HepG2 (cell line): ENCODE data around the gene MTSS2. TPM values are rescaled to one million over a fixed set of nuclear protein-coding genes. Genes with fewer than 3 reads are reported as not detected.

Experiments used
- ADNP ChIP-seq: sonication (generic); formaldehyde crosslinking; IDR thresholded peaks from 2 replicates; pipeline ENCODE4 v1.4.0; 2020; ENCODE audit warnings: missing genetic modification reagents
- AHR ChIP-seq: IDR thresholded peaks from 2 replicates; pipeline ENCODE4 v1.6.1; 2018; ENCODE audit warnings: missing genetic modification reagents, missing compliant biosample characterization
- ATRX ChIP-seq: sonication (generic); formaldehyde crosslinking; IDR thresholded peaks from 2 replicates; pipeline ENCODE4 v1.4.0; 2020; ENCODE audit warnings: missing genetic modification reagents, borderline replicate concordance
- FIP1L1 ChIP-seq: fragments of 200-400 bp; formaldehyde crosslinking; IDR thresholded peaks from 2 replicates; pipeline ENCODE4 v1.6.1; 2018; ENCODE audit warnings: low read depth, mild to moderate bottlenecking, low read length, moderate library complexity, borderline replicate concordance; ENCODE audit not compliant: insufficient read depth
- GABPA ChIP-seq, 2 experiments: IDR thresholded peaks; 2 replicates each; pipeline ENCODE4 v1.6.1; 2011 to 2016; ENCODE audit warnings: low read depth in 2 of 2, low read length in 1 of 2, missing biosample characterization in 1 of 2, missing genetic modification characterization in 1 of 2
- GMEB2 ChIP-seq: IDR thresholded peaks from 2 replicates; pipeline ENCODE4 v1.6.1; 2016; ENCODE audit warnings: missing biosample characterization, missing genetic modification reagents, low read depth
- JARID2 ChIP-seq: sonication (generic); formaldehyde crosslinking; IDR thresholded peaks from 2 replicates; pipeline ENCODE4 v1.8.1; 2023; ENCODE audit warnings: missing genetic modification reagents, inconsistent platforms; ENCODE audit not compliant: insufficient replicate concordance
- JDP2 ChIP-seq: sonication (generic); formaldehyde crosslinking; IDR thresholded peaks from 2 replicates; pipeline ENCODE4 v1.8.1; 2022; ENCODE audit warnings: missing genetic modification reagents, borderline replicate concordance
- KAT2B ChIP-seq: fragments of 150-350 bp; IDR thresholded peaks from 2 replicates; pipeline ENCODE4 v1.6.1; 2014; ENCODE audit warnings: low read depth, low read length, borderline replicate concordance
- NFE2L1 ChIP-seq: sonication (generic); formaldehyde crosslinking; IDR thresholded peaks from 2 replicates; pipeline ENCODE4 v1.4.0; 2020; ENCODE audit warnings: missing genetic modification reagents, mild to moderate bottlenecking, borderline replicate concordance
- TAF1 ChIP-seq: sonication (generic); formaldehyde crosslinking; IDR thresholded peaks from 2 replicates; pipeline ENCODE4 v1.4.0; 2020; ENCODE audit warnings: missing genetic modification reagents
- ZBTB38 ChIP-seq: sonication (generic); formaldehyde crosslinking; IDR thresholded peaks from 2 replicates; pipeline ENCODE4 v1.5.1; 2020; ENCODE audit warnings: mild to moderate bottlenecking, missing genetic modification reagents
- ZMYM2 ChIP-seq: sonication (generic); formaldehyde crosslinking; IDR thresholded peaks from 2 replicates; pipeline ENCODE4 v1.8.0; 2022; ENCODE audit warnings: mild to moderate bottlenecking, missing genetic modification reagents
- ZMYM3 ChIP-seq: sonication (generic); formaldehyde crosslinking; IDR thresholded peaks from 2 replicates; pipeline ENCODE4 v1.5.1; 2020; ENCODE audit warnings: mild to moderate bottlenecking, missing genetic modification reagents
- ZNF124 ChIP-seq: sonication (generic); formaldehyde crosslinking; IDR thresholded peaks from 2 replicates; pipeline ENCODE4 v1.4.0; 2020; ENCODE audit warnings: missing genetic modification reagents
- ZNF180 ChIP-seq: sonication (generic); formaldehyde crosslinking; IDR thresholded peaks from 2 replicates; pipeline ENCODE4 v1.4.0; 2020; ENCODE audit warnings: low read depth, missing genetic modification reagents, borderline replicate concordance
- ZNF562 ChIP-seq: sonication (generic); formaldehyde crosslinking; IDR thresholded peaks from 2 replicates; pipeline ENCODE4 v1.8.0; 2022; ENCODE audit warnings: missing genetic modification reagents, borderline replicate concordance
- ZSCAN31 ChIP-seq: sonication (generic); formaldehyde crosslinking; IDR thresholded peaks from 2 replicates; pipeline ENCODE4 v1.5.0; 2020; ENCODE audit warnings: low read depth, mild to moderate bottlenecking, missing genetic modification reagents
- polyA plus RNA-seq, 8 experiments: library from polyadenylated mRNA; depleted of rRNA in 3 of 8; stranded (reverse) in 7 of 8; unstranded in 1 of 8; fragments of >200 nt; fragmentation: Illumina TruSeq in 4 of 8; extraction: Trizol in 4 of 8; gene quantifications; 2 replicates each; pipeline versions ENCODE4 v1.2.1 to v1.2.3, GENCODE V29; 2011 to 2016; ENCODE audit warnings: low read depth in 4 of 8, missing spikeins in 1 of 8, mixed read lengths in 1 of 8; ENCODE audit not compliant: insufficient read depth in 1 of 8
- total RNA-seq, 5 experiments: library from RNA; depleted of rRNA; stranded (reverse); fragments of >200 nt; fragmentation: Illumina TruSeq; extraction: Trizol; gene quantifications; 2 replicates each; pipeline ENCODE4 v1.2.3, GENCODE V29; 2016; ENCODE audit warnings: low read depth in 1 of 5
- TF ChIP-seq, protein P1 (sequence below): sonication (generic); formaldehyde crosslinking; IDR thresholded peaks from 2 replicates; pipeline ENCODE4 v1.5.1; 2020; ENCODE audit warnings: missing genetic modification reagents, mild to moderate bottlenecking, borderline replicate concordance
- TF ChIP-seq, protein P2 (sequence below): sonication (generic); formaldehyde crosslinking; IDR thresholded peaks from 2 replicates; pipeline ENCODE4 v1.5.0; 2020; ENCODE audit warnings: mild to moderate bottlenecking, missing genetic modification reagents, moderate library complexity
- TF ChIP-seq, protein P3 (sequence below): sonication (generic); formaldehyde crosslinking; IDR thresholded peaks from 2 replicates; pipeline ENCODE4 v1.8.1; 2023; ENCODE audit warnings: mild to moderate bottlenecking, moderate library complexity, missing genetic modification reagents
- TF ChIP-seq, protein P4 (sequence below): sonication (generic); formaldehyde crosslinking; IDR thresholded peaks from 2 replicates; pipeline ENCODE4 v1.9.0; 2021; ENCODE audit warnings: missing genetic modification reagents, mild to moderate bottlenecking, borderline replicate concordance

Gene MTSS2
- total and polyA plus RNA-seq, 2 of the 13 experiments (the other 11 are each of a cell fraction or from before 2014, with no cell fraction given) = 132 to 242 TPM

GRCh38 chr16:70711211-70712031, 25.6 kb upstream of the MTSS2 start (continued):
- no peak for TF ChIP-seq JARID2 (CRISPR knock-in tag)
- TF ChIP-seq ZBTB38 (CRISPR knock-in tag) = peak; percentile 89
- no peak for TF ChIP-seq ATRX (CRISPR knock-in tag)
- TF ChIP-seq, protein P1, sequence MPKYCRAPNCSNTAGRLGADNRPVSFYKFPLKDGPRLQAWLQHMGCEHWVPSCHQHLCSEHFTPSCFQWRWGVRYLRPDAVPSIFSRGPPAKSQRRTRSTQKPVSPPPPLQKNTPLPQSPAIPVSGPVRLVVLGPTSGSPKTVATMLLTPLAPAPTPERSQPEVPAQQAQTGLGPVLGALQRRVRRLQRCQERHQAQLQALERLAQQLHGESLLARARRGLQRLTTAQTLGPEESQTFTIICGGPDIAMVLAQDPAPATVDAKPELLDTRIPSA (CRISPR knock-in tag) = no peak
- no peak for TF ChIP-seq GABPA (IDR thresholded peaks at IDR 0.05; ENCODE audit: low read depth, low read length)
- no peak for TF ChIP-seq GABPA (CRISPR knock-in tag; IDR thresholded peaks at IDR 0.05; ENCODE audit: low read depth)
- TF ChIP-seq ZMYM3 (CRISPR knock-in tag) = peak; percentile 98
- no peak for TF ChIP-seq NFE2L1 (CRISPR knock-in tag)
- TF ChIP-seq ZSCAN31 = peak; percentile 86
- no peak for TF ChIP-seq KAT2B
- peak; percentile 77; the same call in 1 of the 2 replicates for TF ChIP-seq ADNP (CRISPR knock-in tag)
- no peak for TF ChIP-seq ZNF562 (CRISPR knock-in tag)
- TF ChIP-seq, protein P2, sequence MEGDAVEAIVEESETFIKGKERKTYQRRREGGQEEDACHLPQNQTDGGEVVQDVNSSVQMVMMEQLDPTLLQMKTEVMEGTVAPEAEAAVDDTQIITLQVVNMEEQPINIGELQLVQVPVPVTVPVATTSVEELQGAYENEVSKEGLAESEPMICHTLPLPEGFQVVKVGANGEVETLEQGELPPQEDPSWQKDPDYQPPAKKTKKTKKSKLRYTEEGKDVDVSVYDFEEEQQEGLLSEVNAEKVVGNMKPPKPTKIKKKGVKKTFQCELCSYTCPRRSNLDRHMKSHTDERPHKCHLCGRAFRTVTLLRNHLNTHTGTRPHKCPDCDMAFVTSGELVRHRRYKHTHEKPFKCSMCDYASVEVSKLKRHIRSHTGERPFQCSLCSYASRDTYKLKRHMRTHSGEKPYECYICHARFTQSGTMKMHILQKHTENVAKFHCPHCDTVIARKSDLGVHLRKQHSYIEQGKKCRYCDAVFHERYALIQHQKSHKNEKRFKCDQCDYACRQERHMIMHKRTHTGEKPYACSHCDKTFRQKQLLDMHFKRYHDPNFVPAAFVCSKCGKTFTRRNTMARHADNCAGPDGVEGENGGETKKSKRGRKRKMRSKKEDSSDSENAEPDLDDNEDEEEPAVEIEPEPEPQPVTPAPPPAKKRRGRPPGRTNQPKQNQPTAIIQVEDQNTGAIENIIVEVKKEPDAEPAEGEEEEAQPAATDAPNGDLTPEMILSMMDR (CRISPR knock-in tag) = no peak; the same call in 1 of the 2 replicates
- TF ChIP-seq FIP1L1 = no peak
- no peak for TF ChIP-seq GMEB2 (CRISPR knock-in tag)
- TF ChIP-seq ZMYM2 (CRISPR knock-in tag) = peak; percentile 19; the same call in 1 of the 2 replicates
- TF ChIP-seq JDP2 (CRISPR knock-in tag) = no peak
- no peak for TF ChIP-seq ZNF180
- TF ChIP-seq, protein P3, sequence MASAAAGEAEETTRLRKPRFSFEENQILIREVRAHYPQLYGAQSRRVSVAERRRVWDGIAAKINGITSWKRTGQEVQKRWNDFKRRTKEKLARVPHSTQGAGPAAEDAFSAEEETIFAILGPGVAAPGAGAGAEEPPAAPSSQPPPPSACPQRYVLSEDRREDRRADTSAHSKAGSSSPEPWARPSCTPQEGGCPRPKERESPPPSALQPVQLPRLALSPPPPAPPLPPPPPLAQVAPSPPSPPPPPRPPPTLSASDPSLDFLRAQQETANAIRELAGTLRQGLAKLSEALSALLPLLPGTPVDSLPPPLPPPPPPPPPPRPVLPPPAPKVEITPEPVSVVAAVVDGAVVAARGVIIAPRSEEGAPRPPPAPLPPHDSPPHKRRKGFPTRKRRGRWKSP = peak; percentile 88; the same call in 1 of the 2 replicates
- TF ChIP-seq TAF1 = 0 out of 2 replicates have a peak, but pooled peaks have one; percentile 39
- TF ChIP-seq AHR (CRISPR knock-in tag) = peak; percentile 72; the same call in 1 of the 2 replicates
- peak; percentile 73; the same call in 1 of the 2 replicates for TF ChIP-seq ZNF124
- TF ChIP-seq, protein P4, sequence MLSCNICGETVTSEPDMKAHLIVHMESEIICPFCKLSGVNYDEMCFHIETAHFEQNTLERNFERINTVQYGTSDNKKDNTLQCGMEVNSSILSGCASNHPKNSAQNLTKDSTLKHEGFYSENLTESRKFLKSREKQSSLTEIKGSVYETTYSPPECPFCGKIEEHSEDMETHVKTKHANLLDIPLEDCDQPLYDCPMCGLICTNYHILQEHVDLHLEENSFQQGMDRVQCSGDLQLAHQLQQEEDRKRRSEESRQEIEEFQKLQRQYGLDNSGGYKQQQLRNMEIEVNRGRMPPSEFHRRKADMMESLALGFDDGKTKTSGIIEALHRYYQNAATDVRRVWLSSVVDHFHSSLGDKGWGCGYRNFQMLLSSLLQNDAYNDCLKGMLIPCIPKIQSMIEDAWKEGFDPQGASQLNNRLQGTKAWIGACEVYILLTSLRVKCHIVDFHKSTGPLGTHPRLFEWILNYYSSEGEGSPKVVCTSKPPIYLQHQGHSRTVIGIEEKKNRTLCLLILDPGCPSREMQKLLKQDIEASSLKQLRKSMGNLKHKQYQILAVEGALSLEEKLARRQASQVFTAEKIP (CRISPR knock-in tag) = no peak
